HL-60 (cell line): ENCODE results near the gene MPO.

ENCODE experiments used
- CTCF ChIP-seq: IDR thresholded peaks from one replicate; pipeline ENCODE4 v1.5.1; 2011; ENCODE audit warnings: low read length, control low read depth, inconsistent platforms; ENCODE audit not compliant: insufficient read depth
- GABPA ChIP-seq: IDR thresholded peaks from 2 replicates; pipeline ENCODE4 v1.6.1; 2012; ENCODE audit warnings: low read depth
- POLR2AphosphoS5 ChIP-seq: IDR thresholded peaks from 2 replicates; pipeline ENCODE4 v1.6.1; 2012; ENCODE audit warnings: low read depth
- REST ChIP-seq: IDR thresholded peaks from 2 replicates; pipeline ENCODE4 v1.6.1; 2012; ENCODE audit warnings: low read depth; ENCODE audit not compliant: insufficient replicate concordance
- SPI1 ChIP-seq: IDR thresholded peaks from 2 replicates; pipeline ENCODE4 v1.6.1; 2012; ENCODE audit warnings: low read depth, mild to moderate bottlenecking, borderline replicate concordance

GRCh38 chr17:58315750-58316149 is 35.0 kb upstream of the MPO start:
- TF ChIP-seq CTCF (no peak), REST (no peak), SPI1 (no peak), POLR2AphosphoS5 (no peak), GABPA (no peak)
